H1 (cell line): ENCODE data around the gene NDUFAF8. TPM values are rescaled to one million over a fixed set of nuclear protein-coding genes. Genes with fewer than 3 reads are reported as not detected.

ENCODE experiments used
- CTCF ChIA-PET: fragments of 300-600 bp; sonication (Branson Sonifier 250); formaldehyde crosslinking; loops from one replicate; lab custom pipeline; 2021; ENCODE audit not compliant: partially characterized antibody; lab: Charles Lee
- POLR2A ChIA-PET: fragments of 300-600 bp; sonication (Branson Sonifier 250); formaldehyde crosslinking; loops from one replicate; lab custom pipeline; 2021; ENCODE audit warnings: inconsistent platforms; ENCODE audit not compliant: partially characterized antibody; lab: Charles Lee
- DNase-seq, 2 experiments: peaks; one replicate each; pipeline versions ENCODE4 v3.0.0 to v3.0.0-alpha.2; 2010 to 2022; ENCODE audit warnings: low spot score in 2 of 2, low read depth in 1 of 2, mixed read lengths in 1 of 2
- FAIRE-seq: peaks from 2 replicates; lab custom pipeline; 2011; peaks lifted over from hg19 to GRCh38; lab: Jason Lieb, UNC
- H2AFZ ChIP-seq: 2 replicates; pipeline ENCODE4 v1.8.1; 2012; ENCODE audit warnings: low read length, inconsistent platforms
- H2AK5ac ChIP-seq: 2 replicates; pipeline ENCODE4 v1.6.1; 2013; ENCODE audit warnings: low read depth, low read length
- H2BK120ac ChIP-seq: replicated peaks from 2 replicates; pipeline ENCODE3; 2013; ENCODE audit warnings: low read depth, low read length, inconsistent platforms
- H2BK12ac ChIP-seq: 2 replicates; pipeline ENCODE4 v1.6.1; 2013; ENCODE audit warnings: low read depth, low read length
- H2BK15ac ChIP-seq: 2 replicates; pipeline ENCODE4 v1.6.1; 2013; ENCODE audit warnings: low read length
- H2BK20ac ChIP-seq: 2 replicates; pipeline ENCODE4 v1.6.1; 2013; ENCODE audit warnings: low read length
- H2BK5ac ChIP-seq: 2 replicates; pipeline ENCODE4 v1.6.1; 2013; ENCODE audit warnings: low read depth, low read length
- H3K14ac ChIP-seq: 2 replicates; pipeline ENCODE4 v1.6.1; 2013; ENCODE audit warnings: inconsistent platforms; ENCODE audit not compliant: insufficient read length
- H3K18ac ChIP-seq: 2 replicates; pipeline ENCODE4 v1.6.1; 2013; ENCODE audit warnings: low read length; ENCODE audit errors: extremely low read depth
- H3K23ac ChIP-seq: 2 replicates; pipeline ENCODE4 v1.6.1; 2013; ENCODE audit warnings: inconsistent platforms; ENCODE audit not compliant: insufficient read length
- H3K23me2 ChIP-seq: 2 replicates; pipeline ENCODE4 v1.6.1; 2013; ENCODE audit warnings: low read depth, low read length
- H3K27ac ChIP-seq: 2 replicates; pipeline ENCODE4 v1.6.1; 2011; ENCODE audit warnings: low read depth, low read length, inconsistent platforms
- H3K27me3 ChIP-seq, 4 experiments: replicated peaks in 1 of 4; 1 replicate in 1 of 4; 2 replicates in 3 of 4; pipeline versions ENCODE4 v1.6.1 to v1.8.1; 2011 to 2013; ENCODE audit warnings: low read length in 3 of 4, mild to moderate bottlenecking in 3 of 4, inconsistent platforms in 2 of 4, mixed read lengths in 2 of 4, moderate library complexity in 1 of 4; ENCODE audit not compliant: control insufficient read depth in 3 of 4, insufficient read depth in 3 of 4; ENCODE audit errors: extremely low read depth in 1 of 4
- H3K36me3 ChIP-seq, 4 experiments: 2 replicates each; pipeline versions ENCODE4 v1.6.1 to v1.8.1; 2011 to 2013; ENCODE audit warnings: mild to moderate bottlenecking in 4 of 4, low read length in 3 of 4, moderate library complexity in 2 of 4, control low read depth in 1 of 4, inconsistent platforms in 1 of 4; ENCODE audit not compliant: insufficient read depth in 4 of 4, control insufficient read depth in 2 of 4
- H3K4ac ChIP-seq: replicated peaks from 2 replicates; pipeline ENCODE3; 2013; ENCODE audit warnings: low read length, low read depth, mixed read lengths, inconsistent platforms; ENCODE audit not compliant: insufficient read length
- H3K4me1 ChIP-seq, 4 experiments: replicated peaks in 1 of 4; 1 replicate in 1 of 4; 2 replicates in 3 of 4; pipeline versions ENCODE4 v1.6.1 to v1.8.1; 2011 to 2013; ENCODE audit warnings: low read length in 3 of 4, inconsistent platforms in 2 of 4, mixed read lengths in 1 of 4; ENCODE audit not compliant: insufficient read depth in 4 of 4, control insufficient read depth in 3 of 4
- H3K4me2 ChIP-seq, 2 experiments: 2 replicates each; pipeline versions ENCODE4 v1.6.1 to v1.8.1; 2011 to 2013; ENCODE audit warnings: low read depth in 2 of 2, low read length in 2 of 2, control low read depth in 1 of 2, inconsistent platforms in 1 of 2, mild to moderate bottlenecking in 1 of 2; ENCODE audit not compliant: insufficient read depth in 1 of 2
- H3K4me3 ChIP-seq, 4 experiments: fragments of 200-600, 300-600 bp in 1 of 4; sonication (generic), shearing (Covaris generic), sonication (Bioruptor Twin) in 1 of 4; 2 replicates each; pipeline versions ENCODE4 v1.5.1 to v1.8.1; 2011 to 2016; ENCODE audit warnings: low read length in 4 of 4, low read depth in 3 of 4, control low read depth in 2 of 4, inconsistent platforms in 2 of 4, mild to moderate bottlenecking in 2 of 4, mixed read lengths in 1 of 4, moderate library complexity in 1 of 4; ENCODE audit not compliant: insufficient read depth in 2 of 4; ENCODE audit errors: extremely low read depth in 1 of 4
- H3K56ac ChIP-seq: replicated peaks from 2 replicates; pipeline ENCODE3; 2013; ENCODE audit warnings: low read depth, mild to moderate bottlenecking, mixed read lengths, low read length, inconsistent platforms; ENCODE audit not compliant: insufficient read length
- H3K79me1 ChIP-seq: 2 replicates; pipeline ENCODE4 v1.6.1; 2013; ENCODE audit warnings: low read depth, low read length, control low read depth
- H3K79me2 ChIP-seq, 2 experiments: 2 replicates each; pipeline versions ENCODE4 v1.6.1 to v1.8.1; 2012 to 2013; ENCODE audit warnings: low read length in 2 of 2, mild to moderate bottlenecking in 2 of 2, inconsistent platforms in 1 of 2; ENCODE audit not compliant: insufficient read depth in 2 of 2, control insufficient read depth in 1 of 2
- H3K9ac ChIP-seq, 4 experiments: replicated peaks in 1 of 4; 1 replicate in 1 of 4; 2 replicates in 3 of 4; pipeline versions ENCODE4 v1.6.1 to v1.8.1; 2011 to 2013; ENCODE audit warnings: low read depth in 3 of 4, low read length in 3 of 4, control low read depth in 2 of 4, mild to moderate bottlenecking in 2 of 4, moderate library complexity in 2 of 4, inconsistent platforms in 1 of 4; ENCODE audit errors: extremely low read depth in 1 of 4
- H3K9me3 ChIP-seq, 2 experiments: 2 replicates each; pipeline versions ENCODE4 v1.6.1 to v1.8.1; 2012 to 2013; ENCODE audit warnings: mild to moderate bottlenecking in 2 of 2, moderate library complexity in 2 of 2, control low read depth in 1 of 2, inconsistent platforms in 1 of 2, low read depth in 1 of 2, low read length in 1 of 2, mixed read lengths in 1 of 2; ENCODE audit not compliant: insufficient read depth in 2 of 2
- H4K20me1 ChIP-seq, 2 experiments: replicated peaks in 1 of 2; 2 replicates each; pipeline versions ENCODE3 to v1.8.1; 2011 to 2013; ENCODE audit warnings: inconsistent platforms in 2 of 2, low read length in 2 of 2, mild to moderate bottlenecking in 1 of 2; ENCODE audit not compliant: insufficient read depth in 2 of 2, control insufficient read depth in 1 of 2
- H4K5ac ChIP-seq: 2 replicates; pipeline ENCODE4 v1.6.1; 2013; ENCODE audit warnings: low read length, low read depth, mixed read lengths, inconsistent platforms; ENCODE audit not compliant: insufficient read length
- H4K8ac ChIP-seq: 2 replicates; pipeline ENCODE4 v1.8.0; 2013; ENCODE audit warnings: mild to moderate bottlenecking, moderate library complexity, low read length, inconsistent platforms; ENCODE audit not compliant: insufficient read depth; ENCODE audit errors: extremely low read depth
- H4K91ac ChIP-seq: replicated peaks from 2 replicates; pipeline ENCODE3; 2013; ENCODE audit warnings: low read length, mixed read lengths, inconsistent platforms; ENCODE audit not compliant: insufficient read length
- BCL11A ChIP-seq, 2 experiments: IDR thresholded peaks; one replicate each; pipeline ENCODE4 v1.6.1; 2011; ENCODE audit warnings: low read depth in 2 of 2, low read length in 2 of 2, mild to moderate bottlenecking in 2 of 2
- FOSL1 ChIP-seq: IDR thresholded peaks from 2 replicates; pipeline ENCODE4 v1.6.1; 2011; ENCODE audit warnings: mild to moderate bottlenecking, low read depth, low read length, moderate library complexity; ENCODE audit not compliant: insufficient read depth
- GABPA ChIP-seq: IDR thresholded peaks from 2 replicates; pipeline ENCODE4 v1.6.1; 2011; ENCODE audit warnings: mild to moderate bottlenecking, low read length, moderate library complexity, borderline replicate concordance; ENCODE audit not compliant: insufficient read depth
- JUND ChIP-seq: IDR thresholded peaks from 2 replicates; pipeline ENCODE4 v1.6.1; 2011; ENCODE audit warnings: mild to moderate bottlenecking, improper control_type of control experiment, low read length
- POLR2A ChIP-seq, 2 experiments: IDR thresholded peaks; 1 replicate in 1 of 2; 2 replicates in 1 of 2; pipeline ENCODE4 v1.6.1; 2011; ENCODE audit warnings: low read depth in 2 of 2, low read length in 2 of 2, mild to moderate bottlenecking in 2 of 2; ENCODE audit errors: control extremely low read depth in 1 of 2
- RFX5 ChIP-seq: IDR thresholded peaks from 2 replicates; pipeline ENCODE4 v1.6.1; 2011; ENCODE audit warnings: low read depth, low read length, improper control_type of control experiment, borderline replicate concordance
- SIX5 ChIP-seq: IDR thresholded peaks from 2 replicates; pipeline ENCODE4 v1.6.1; 2011; ENCODE audit warnings: mild to moderate bottlenecking, low read depth, low read length
- SP1 ChIP-seq: IDR thresholded peaks from 2 replicates; pipeline ENCODE4 v1.6.1; 2011; ENCODE audit warnings: low read depth, low read length
- SP4 ChIP-seq: IDR thresholded peaks from 2 replicates; pipeline ENCODE4 v1.6.1; 2012; ENCODE audit warnings: low read length, inconsistent platforms
- SRF ChIP-seq: IDR thresholded peaks from 2 replicates; pipeline ENCODE4 v1.6.1; 2011; ENCODE audit warnings: mild to moderate bottlenecking, low read depth, low read length, moderate library complexity
- WGBS, 2 experiments: shearing (Covaris generic) in 1 of 2; methylation state at CpG; one replicate each; pipeline versions ENCODE4 v1.1.6 to v1.1.7; 2013 to 2015; ENCODE audit warnings: low lambda C conversion rate in 2 of 2, mixed read lengths in 2 of 2, inconsistent platforms in 1 of 2, low coverage in 1 of 2, missing lambda C conversion rate in 1 of 2; ENCODE audit not compliant: insufficient replicate concordance in 2 of 2, insufficient coverage in 1 of 2, insufficient read length in 1 of 2; ENCODE audit errors: extremely low coverage in 1 of 2, missing lambda C conversion rate in 1 of 2; 5-methylcytosine and 5-hydroxymethylcytosine counted together
- polyA plus RNA-seq, 7 experiments: library from polyadenylated mRNA; depleted of rRNA in 3 of 7; stranded (reverse) in 5 of 7; unstranded in 2 of 7; fragments of >200 nt in 5 of 7; fragments of 200-250 nt in 2 of 7; gene quantifications; 1 replicate in 5 of 7; 2 replicates in 1 of 7; 4 replicates in 1 of 7; pipeline versions ENCODE4 v1.2.1 to v1.2.3, GENCODE V29; 2011 to 2013; ENCODE audit warnings: missing spikeins in 2 of 7, mixed read lengths in 2 of 7
- total RNA-seq: library from RNA; stranded (reverse); fragmentation: NEBNext Ultra II Directional; extraction: Animal tissue kit (Norgen Biotek cat#: 25700); gene quantifications from 2 replicates; pipeline ENCODE4 v1.2.1, GENCODE V29; 2021
- TF ChIP-seq, protein P1 (sequence below): IDR thresholded peaks from 2 replicates; pipeline ENCODE4 v1.6.1; 2011; ENCODE audit warnings: low read length, improper control_type of control experiment

Gene NDUFAF8
- total and polyA plus RNA-seq, 2 of the 8 experiments (the other 6 are each of a cell fraction or from before 2014, with no cell fraction given): 48.9 to 91.1 TPM

DNA sequence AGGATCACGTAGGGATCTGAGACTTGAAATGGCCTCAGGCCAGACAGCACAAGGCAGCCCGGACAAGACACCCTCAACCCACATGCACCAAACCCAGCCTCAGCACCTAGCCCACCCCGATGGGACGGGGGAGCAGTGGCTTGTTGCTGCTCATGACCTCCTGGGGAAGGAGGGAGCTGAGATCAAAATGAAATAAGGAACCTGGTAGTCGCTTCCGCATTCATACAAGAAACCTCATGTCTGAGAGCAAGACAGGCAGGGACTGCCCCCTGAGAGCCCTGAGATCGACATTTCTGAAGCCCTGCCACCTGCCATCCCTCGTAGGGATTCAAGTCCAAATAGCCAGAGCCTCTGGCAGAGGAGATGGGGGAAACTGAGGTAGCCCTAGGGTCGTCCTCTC is 10.7 kb upstream of the NDUFAF8 start:
- no peak overlapping the region for H4K91ac ChIP-seq
- H2BK120ac ChIP-seq: no peak overlapping the region
- H3K79me2 ChIP-seq: no peaks in the 10 kb centered on the region
- peaks cover 3% of the 10 kb centered on the region; the same call in 1 of the 2 replicates for H3K23me2 ChIP-seq
- H3K4me3 ChIP-seq: no peak overlapping the region
- H4K5ac ChIP-seq: no peak overlapping the region
- peaks cover 0 to 18% (median 4%) of the 10 kb centered on the region in 4 experiments; a peak in 5 of 8 replicates for H3K36me3 ChIP-seq
- no peak for DNase-seq
- no peak overlapping the region for H2BK20ac ChIP-seq
- no peak overlapping the region for H3K4ac ChIP-seq
- H3K14ac ChIP-seq: no peak overlapping the region
- H3K9ac ChIP-seq: no peak overlapping the region
- H3K56ac ChIP-seq: no peak overlapping the region
- H3K4me2 ChIP-seq: no peak overlapping the region
- H4K8ac ChIP-seq: no peak overlapping the region
- H3K27me3 ChIP-seq: peaks cover 0 to 2% (median 0%) of the 10 kb centered on the region in 4 experiments; a peak in 2 of 7 replicates
- no peaks in the 10 kb centered on the region; a peak in 1 of 4 replicates for H3K9me3 ChIP-seq
- CTCF ChIA-PET: interaction anchor here (0.7 kb wide), 1 partner anchor 8 kb away, joined by 3 read pairs; no protein-coding TSS in a partner anchor
- no peak overlapping the region for H2BK5ac ChIP-seq
- TF ChIP-seq SRF (no peak), BCL11A (IDR thresholded peaks at IDR 0.05; ENCODE audit: low read depth in 2 of 2, low read length in 2 of 2) (no peak), SIX5 (no peak), POLR2A (IDR thresholded peaks at IDR 0.05; ENCODE audit: control extremely low read depth in 1 of 2, low read depth in 2 of 2, low read length in 2 of 2) (no peak), SP1 (no peak), JUND (no peak), SP4 (no peak), RFX5 (no peak), FOSL1 (no peak), GABPA (no peak)
- TF ChIP-seq, protein P1, sequence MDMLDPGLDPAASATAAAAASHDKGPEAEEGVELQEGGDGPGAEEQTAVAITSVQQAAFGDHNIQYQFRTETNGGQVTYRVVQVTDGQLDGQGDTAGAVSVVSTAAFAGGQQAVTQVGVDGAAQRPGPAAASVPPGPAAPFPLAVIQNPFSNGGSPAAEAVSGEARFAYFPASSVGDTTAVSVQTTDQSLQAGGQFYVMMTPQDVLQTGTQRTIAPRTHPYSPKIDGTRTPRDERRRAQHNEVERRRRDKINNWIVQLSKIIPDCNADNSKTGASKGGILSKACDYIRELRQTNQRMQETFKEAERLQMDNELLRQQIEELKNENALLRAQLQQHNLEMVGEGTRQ: no peak
- POLR2A ChIA-PET: interaction anchor here (0.6 to 1.7 kb wide), 3 partner anchors 9 to 481 kb away, joined by 3 read pairs; no protein-coding TSS in a partner anchor
- no peaks in the 10 kb centered on the region for H3K79me1 ChIP-seq
- H2AK5ac ChIP-seq: no peak overlapping the region
- no peak overlapping the region for H3K23ac ChIP-seq
- H3K4me1 ChIP-seq: no peaks in the 10 kb centered on the region; a peak in 1 of 7 replicates
- H3K18ac ChIP-seq: no peak overlapping the region
- no peak for FAIRE-seq
- H2BK12ac ChIP-seq: no peak overlapping the region
- no peak overlapping the region for H3K27ac ChIP-seq
- H4K20me1 ChIP-seq: peaks cover 0 to 8% of the 10 kb centered on the region in 2 experiments
- H2BK15ac ChIP-seq: no peak overlapping the region
- 85% methylated on average over 8 of the region's 9 CpGs; no CpG with 5 or more reads in 1 of the 2 experiments for WGBS, 2 experiments
- no peak overlapping the region for H2AFZ ChIP-seq
